ENCODE results near the gene KISS1R.
"Not testable (repeated sequence)": the region's sequence is repeated elsewhere in the genome, so short reads cannot be mapped to it uniquely, and the experiment has no call there.

Gene KISS1R

GRCh38 chr19:917323-918151 is at the start of gene KISS1R:
KISS1R (plus strand) TSS chr19:917333; CDS start chr19:917503, 170 bp downstream.
- no peak for DNase-seq (ENCODE audit: low read depth in 2 of 2)

- DNase-seq (ENCODE audit: low read depth in 2 of 2): no peak
Measured at GRCh38 chr19:867855-868457, 49.2 kb upstream of the KISS1R start.

- no peak for DNase-seq (ENCODE audit: low read depth in 2 of 2)
Measured at GRCh38 chr19:868458-869244, 48.5 kb upstream of the KISS1R start.

GRCh38 chr19:869245-870177 is 47.6 kb upstream of the KISS1R start:
- no peak for DNase-seq (ENCODE audit: low read depth in 2 of 2)

GRCh38 chr19:870314-870713 is 46.8 kb upstream of the KISS1R start:
- DNase-seq (ENCODE audit: low read depth in 2 of 2): no peak

- DNase-seq (ENCODE audit: low read depth in 2 of 2): no peak
Measured at GRCh38 chr19:870963-871401, 46.2 kb upstream of the KISS1R start.

- DNase-seq (ENCODE audit: low read depth in 2 of 2): no peak
Measured at GRCh38 chr19:871446-872265, 45.5 kb upstream of the KISS1R start.

- DNase-seq (ENCODE audit: low read depth in 2 of 2): peak in 1 of 2 donors; percentile 63
Measured at GRCh38 chr19:872266-872951, 44.7 kb upstream of the KISS1R start.

- peak in 1 of 2 donors; percentile 49 for DNase-seq (ENCODE audit: low read depth in 2 of 2)
Measured at GRCh38 chr19:873084-873483, 44.0 kb upstream of the KISS1R start.

- no peak for DNase-seq (ENCODE audit: low read depth in 2 of 2)
Measured at GRCh38 chr19:873561-874041, 43.5 kb upstream of the KISS1R start.

- DNase-seq (ENCODE audit: low read depth in 2 of 2): no peak
Measured at GRCh38 chr19:875265-875879, 41.8 kb upstream of the KISS1R start.

- no peak for DNase-seq (ENCODE audit: low read depth in 2 of 2)
Measured at GRCh38 chr19:876089-876488, 41.0 kb upstream of the KISS1R start.

GRCh38 chr19:876780-877314 is 40.3 kb upstream of the KISS1R start:
- no peak for DNase-seq (ENCODE audit: low read depth in 2 of 2)

GRCh38 chr19:877992-878660 is 39.0 kb upstream of the KISS1R start:
- not testable (repeated sequence) for DNase-seq (ENCODE audit: low read depth in 2 of 2)

- DNase-seq (ENCODE audit: low read depth in 2 of 2): not testable (repeated sequence)
Measured at GRCh38 chr19:878751-879561, 38.2 kb upstream of the KISS1R start.

GRCh38 chr19:879711-880438 is 37.3 kb upstream of the KISS1R start:
- no peak for DNase-seq (ENCODE audit: low read depth in 2 of 2)
